Parathyroid adenoma (tissue), 2 donors: ENCODE measurements around the gene ASAP3.

Experiments
- H2AFZ ChIP-seq: fragments of 300-600 bp; sonication (generic); one replicate; pipeline ENCODE4 v1.7.0; 2017; ENCODE audit warnings: antibody characterized with exemption, mild to moderate bottlenecking
- H3K27ac ChIP-seq: fragments of 300-600 bp; sonication (generic); one replicate; pipeline ENCODE4 v1.7.0; 2017
- H3K27me3 ChIP-seq: fragments of 300-600 bp; sonication (generic); one replicate; pipeline ENCODE4 v1.7.0; 2017; ENCODE audit warnings: low read length; ENCODE audit not compliant: control insufficient read depth, insufficient read depth
- H3K36me3 ChIP-seq: fragments of 300-600 bp; sonication (generic); one replicate; pipeline ENCODE4 v1.7.0; 2017; ENCODE audit warnings: low read length; ENCODE audit not compliant: control insufficient read depth, insufficient read depth
- H3K4me1 ChIP-seq: fragments of 300-600 bp; sonication (generic); one replicate; pipeline ENCODE4 v1.7.0; 2017; ENCODE audit warnings: control low read depth
- H3K4me2 ChIP-seq: fragments of 300-600 bp; sonication (generic); one replicate; pipeline ENCODE4 v1.7.0; 2017; ENCODE audit warnings: low read length
- H3K4me3 ChIP-seq: fragments of 300-600 bp; sonication (generic); one replicate; pipeline ENCODE4 v1.7.0; 2017; ENCODE audit warnings: low read depth, low read length
- H3K79me2 ChIP-seq: fragments of 300-600 bp; sonication (generic); one replicate; pipeline ENCODE4 v1.7.0; 2017; ENCODE audit warnings: control low read depth
- H3K9ac ChIP-seq: fragments of 300-600 bp; sonication (generic); one replicate; pipeline ENCODE4 v1.7.0; 2017; ENCODE audit warnings: mild to moderate bottlenecking
- H3K9me3 ChIP-seq: fragments of 300-600 bp; sonication (generic); one replicate; pipeline ENCODE4 v1.7.0; 2017; ENCODE audit warnings: low read length; ENCODE audit not compliant: control insufficient read depth
- CTCF ChIP-seq: fragments of 300-600 bp; sonication (generic); IDR thresholded peaks from one replicate; pipeline ENCODE4 v1.7.0; 2017; ENCODE audit warnings: antibody characterized with exemption, mild to moderate bottlenecking
- donor health status: primary hyperparathyroidism.

The ASAP3 gene

GRCh38 chr1:23481026-23481597 lies 2.9 kb downstream of the ASAP3 start:
- Histone ChIP-seq H2AFZ (no peak overlapping the region), H3K9me3 (no peaks in the 10 kb centered on the region), H3K4me2 (no peak overlapping the region), H3K27me3 (no peaks in the 10 kb centered on the region), H3K27ac (no peak overlapping the region), H3K79me2 (no peaks in the 10 kb centered on the region), H3K4me1 (no peaks in the 10 kb centered on the region), H3K36me3 (no peaks in the 10 kb centered on the region), H3K4me3 (no peak overlapping the region), H3K9ac (no peak overlapping the region)
- TF ChIP-seq CTCF, result no peak

- Histone ChIP-seq H3K79me2 (peaks cover 2% of the 10 kb centered on the region), H2AFZ (no peak overlapping the region), H3K9ac (no peak overlapping the region), H3K4me2 (no peak overlapping the region), H3K4me3 (no peak overlapping the region), H3K27me3 (no peaks in the 10 kb centered on the region), H3K27ac (no peak overlapping the region), H3K9me3 (no peaks in the 10 kb centered on the region), H3K4me1 (no peaks in the 10 kb centered on the region), H3K36me3 (no peaks in the 10 kb centered on the region)
- no peak for TF ChIP-seq CTCF
Measured at GRCh38 chr1:23480187-23481025, 3.6 kb downstream of the ASAP3 start.

- Histone ChIP-seq H3K79me2 (peaks cover 4% of the 10 kb centered on the region), H3K4me3 (no peak overlapping the region), H3K9ac (no peak overlapping the region), H2AFZ (no peak overlapping the region), H3K4me1 (peaks cover 3% of the 10 kb centered on the region), H3K4me2 (peak overlapping the region; percentile 50), H3K27me3 (no peaks in the 10 kb centered on the region), H3K9me3 (no peaks in the 10 kb centered on the region), H3K36me3 (no peaks in the 10 kb centered on the region), H3K27ac (peak overlapping the region; percentile 51)
- TF ChIP-seq CTCF, result no peak
Measured at GRCh38 chr1:23479666-23479941, 4.4 kb downstream of the ASAP3 start.

GRCh38 chr1:23478896-23479665 lies 4.9 kb downstream of the ASAP3 start:
- peak overlapping the region; percentile 51 for H3K27ac ChIP-seq
- no peaks in the 10 kb centered on the region for H3K9me3 ChIP-seq
- peak overlapping the region; percentile 64 for H2AFZ ChIP-seq
- no peak overlapping the region for H3K9ac ChIP-seq
- H3K27me3 ChIP-seq, result no peaks in the 10 kb centered on the region
- peak overlapping the region; percentile 30 for H3K4me3 ChIP-seq
- peaks cover 3% of the 10 kb centered on the region for H3K4me1 ChIP-seq
- peak overlapping the region; percentile 50 for H3K4me2 ChIP-seq
- H3K79me2 ChIP-seq, result peaks cover 4% of the 10 kb centered on the region
- no peaks in the 10 kb centered on the region for H3K36me3 ChIP-seq
- no peak for TF ChIP-seq CTCF
